ENCODE results near the gene FBLN5.

- no peak for TF ChIP-seq POLR2AphosphoS5 (IDR thresholded peaks at IDR 0.05)
- no peak for TF ChIP-seq CTCF (IDR thresholded peaks at IDR 0.05)
- TF ChIP-seq EP300 (IDR thresholded peaks at IDR 0.05), result no peak
- no peak for TF ChIP-seq POLR2A (IDR thresholded peaks at IDR 0.05)
Observed at GRCh38 chr14:91888641-91889476, 58.6 kb downstream of the FBLN5 start.
